ENCODE results near the gene PPIA. TPM values are rescaled to one million over a fixed set of nuclear protein-coding genes. Genes with fewer than 3 reads are reported as not detected.

Gene PPIA
- total RNA-seq, 1 experiment from 2014 or later = 3,047 TPM

GRCh38 chr7:44757739-44758138, 38.7 kb upstream of the PPIA start:
- H3K4me3 ChIP-seq (ENCODE audit: low read depth, low read length, poor library complexity, severe bottlenecking) = no peak overlapping the region
- H3K9me3 ChIP-seq (ENCODE audit: low read depth, low read length, poor library complexity, severe bottlenecking) = no peaks in the 10 kb centered on the region
- POLR2A ChIA-PET (ENCODE audit: low non-redundant PET) = no interaction called here
- no peaks in the 10 kb centered on the region for H3K4me1 ChIP-seq (ENCODE audit: insufficient read depth, low read length, poor library complexity, severe bottlenecking)
- no peak for DNase-seq (ENCODE audit: low spot score)
- BruUV-seq (replicated peaks) = no TSS peak
- no peak overlapping the region for H3K27ac ChIP-seq (ENCODE audit: low read depth, low read length, poor library complexity, severe bottlenecking)
- TF ChIP-seq, protein P1, sequence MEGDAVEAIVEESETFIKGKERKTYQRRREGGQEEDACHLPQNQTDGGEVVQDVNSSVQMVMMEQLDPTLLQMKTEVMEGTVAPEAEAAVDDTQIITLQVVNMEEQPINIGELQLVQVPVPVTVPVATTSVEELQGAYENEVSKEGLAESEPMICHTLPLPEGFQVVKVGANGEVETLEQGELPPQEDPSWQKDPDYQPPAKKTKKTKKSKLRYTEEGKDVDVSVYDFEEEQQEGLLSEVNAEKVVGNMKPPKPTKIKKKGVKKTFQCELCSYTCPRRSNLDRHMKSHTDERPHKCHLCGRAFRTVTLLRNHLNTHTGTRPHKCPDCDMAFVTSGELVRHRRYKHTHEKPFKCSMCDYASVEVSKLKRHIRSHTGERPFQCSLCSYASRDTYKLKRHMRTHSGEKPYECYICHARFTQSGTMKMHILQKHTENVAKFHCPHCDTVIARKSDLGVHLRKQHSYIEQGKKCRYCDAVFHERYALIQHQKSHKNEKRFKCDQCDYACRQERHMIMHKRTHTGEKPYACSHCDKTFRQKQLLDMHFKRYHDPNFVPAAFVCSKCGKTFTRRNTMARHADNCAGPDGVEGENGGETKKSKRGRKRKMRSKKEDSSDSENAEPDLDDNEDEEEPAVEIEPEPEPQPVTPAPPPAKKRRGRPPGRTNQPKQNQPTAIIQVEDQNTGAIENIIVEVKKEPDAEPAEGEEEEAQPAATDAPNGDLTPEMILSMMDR (conservative IDR thresholded peaks at IDR 0.05; ENCODE audit: low read depth, low read length) = no peak
- TF ChIP-seq EZH2 (IDR thresholded peaks at IDR 0.05; ENCODE audit: borderline replicate concordance, low read depth, low read length, poor library complexity, severe bottlenecking) = no peak
- intact Hi-C loops (cut with micrococcal nuclease; ENCODE audit: unreplicated experiment) = no loop called here
- H3K36me3 ChIP-seq (ENCODE audit: insufficient read depth, low read length, poor library complexity, severe bottlenecking) = peaks cover 28% of the 10 kb centered on the region
- no peaks in the 10 kb centered on the region for H3K27me3 ChIP-seq (replicated peaks; ENCODE audit: insufficient read depth, low read depth, low read length, poor library complexity)
- CTCF ChIA-PET = no interaction called here

- Histone ChIP-seq H3K36me3 (ENCODE audit: insufficient read depth, low read length, poor library complexity, severe bottlenecking) (peaks cover 42% of the 10 kb centered on the region), H3K27ac (ENCODE audit: low read depth, low read length, poor library complexity, severe bottlenecking) (no peak overlapping the region), H3K4me3 (ENCODE audit: low read depth, low read length, poor library complexity, severe bottlenecking) (no peak overlapping the region), H3K27me3 (replicated peaks; ENCODE audit: insufficient read depth, low read depth, low read length, poor library complexity) (no peaks in the 10 kb centered on the region), H3K9me3 (ENCODE audit: low read depth, low read length, poor library complexity, severe bottlenecking) (no peaks in the 10 kb centered on the region), H3K4me1 (ENCODE audit: insufficient read depth, low read length, poor library complexity, severe bottlenecking) (no peaks in the 10 kb centered on the region)
- TF ChIP-seq EZH2 (IDR thresholded peaks at IDR 0.05; ENCODE audit: borderline replicate concordance, low read depth, low read length, poor library complexity, severe bottlenecking) = no peak
- TF ChIP-seq, protein P1 (conservative IDR thresholded peaks at IDR 0.05; ENCODE audit: low read depth, low read length) = no peak
- DNase-seq (ENCODE audit: low spot score) = no peak
- ChIA-PET POLR2A (ENCODE audit: low non-redundant PET) (interaction anchor here (0.5 kb wide), 1 partner anchor 38 kb away, joined by 3 read pairs; no protein-coding TSS in a partner anchor), CTCF (no interaction called here)
- no TSS peak for BruUV-seq (replicated peaks)
- intact Hi-C loops (cut with micrococcal nuclease; ENCODE audit: unreplicated experiment) = no loop called here
Observed at GRCh38 chr7:44759246-44759645, 37.2 kb upstream of the PPIA start.

DNA sequence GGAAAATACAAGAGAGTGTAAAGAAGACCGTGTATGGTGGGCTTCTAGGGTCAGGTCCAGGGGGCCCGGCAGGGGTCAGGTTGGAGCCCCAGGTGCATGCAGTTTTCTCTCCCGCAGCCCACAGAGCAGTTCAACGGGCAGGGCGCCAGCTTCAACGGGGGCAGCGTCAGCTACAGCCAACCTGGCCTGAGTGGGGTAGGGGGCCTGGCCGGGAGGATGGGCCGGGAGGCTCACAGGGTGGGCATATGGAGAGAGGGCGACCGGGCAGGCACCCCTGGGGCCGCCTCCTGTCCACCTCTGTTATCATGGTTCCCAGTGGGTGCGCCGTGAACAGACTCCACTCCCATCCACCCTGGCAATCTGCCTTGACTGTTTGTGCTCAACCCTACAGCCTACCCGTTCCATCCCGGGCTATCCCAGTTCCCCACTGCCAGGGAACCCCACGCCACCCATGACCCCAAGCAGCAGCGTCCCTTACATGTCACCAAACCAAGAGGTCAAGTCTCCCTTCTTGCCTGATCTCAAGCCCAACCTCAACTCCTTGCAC, 36.4 kb upstream of the PPIA start:
- H3K36me3 ChIP-seq (ENCODE audit: insufficient read depth, low read length, poor library complexity, severe bottlenecking) = peaks cover 51% of the 10 kb centered on the region
- intact Hi-C loops (cut with micrococcal nuclease; ENCODE audit: unreplicated experiment) = no loop called here
- H3K4me1 ChIP-seq (ENCODE audit: insufficient read depth, low read length, poor library complexity, severe bottlenecking) = no peaks in the 10 kb centered on the region
- H3K4me3 ChIP-seq (ENCODE audit: low read depth, low read length, poor library complexity, severe bottlenecking) = no peak overlapping the region
- ChIA-PET CTCF (no interaction called here), POLR2A (ENCODE audit: low non-redundant PET) (interaction anchor here (0.5 kb wide), 1 partner anchor 37 kb away, joined by 3 read pairs; no protein-coding TSS in a partner anchor)
- no peak for DNase-seq (ENCODE audit: low spot score)
- no peak for TF ChIP-seq EZH2 (IDR thresholded peaks at IDR 0.05; ENCODE audit: borderline replicate concordance, low read depth, low read length, poor library complexity, severe bottlenecking)
- TF ChIP-seq, protein P1 (conservative IDR thresholded peaks at IDR 0.05; ENCODE audit: low read depth, low read length) = no peak
- no peak overlapping the region for H3K27ac ChIP-seq (ENCODE audit: low read depth, low read length, poor library complexity, severe bottlenecking)
- no peaks in the 10 kb centered on the region for H3K27me3 ChIP-seq (replicated peaks; ENCODE audit: insufficient read depth, low read depth, low read length, poor library complexity)
- no peaks in the 10 kb centered on the region for H3K9me3 ChIP-seq (ENCODE audit: low read depth, low read length, poor library complexity, severe bottlenecking)
- no TSS peak for BruUV-seq (replicated peaks)
